Renal cortical epithelial cell (primary cell): Measurements from ENCODE around the gene SLC11A1. TPM values are rescaled to one million over a fixed set of nuclear protein-coding genes. Genes with fewer than 3 reads are reported as not detected.
A peak's percentile ranks its signal among the peaks of the same experiment; 100 is the strongest.

Source experiments
- DNase-seq: peaks from one replicate; pipeline ENCODE4 v3.0.0-alpha.2; 2011; ENCODE audit warnings: low read depth
- total RNA-seq: library from RNA; depleted of rRNA; stranded (reverse); fragments of >200 nt; gene quantifications from 2 replicates; pipeline ENCODE4 v1.2.3, GENCODE V29; 2014

SLC11A1 gene
- total RNA-seq, 1 donor from 2014 or later = 0.05 TPM

DNA sequence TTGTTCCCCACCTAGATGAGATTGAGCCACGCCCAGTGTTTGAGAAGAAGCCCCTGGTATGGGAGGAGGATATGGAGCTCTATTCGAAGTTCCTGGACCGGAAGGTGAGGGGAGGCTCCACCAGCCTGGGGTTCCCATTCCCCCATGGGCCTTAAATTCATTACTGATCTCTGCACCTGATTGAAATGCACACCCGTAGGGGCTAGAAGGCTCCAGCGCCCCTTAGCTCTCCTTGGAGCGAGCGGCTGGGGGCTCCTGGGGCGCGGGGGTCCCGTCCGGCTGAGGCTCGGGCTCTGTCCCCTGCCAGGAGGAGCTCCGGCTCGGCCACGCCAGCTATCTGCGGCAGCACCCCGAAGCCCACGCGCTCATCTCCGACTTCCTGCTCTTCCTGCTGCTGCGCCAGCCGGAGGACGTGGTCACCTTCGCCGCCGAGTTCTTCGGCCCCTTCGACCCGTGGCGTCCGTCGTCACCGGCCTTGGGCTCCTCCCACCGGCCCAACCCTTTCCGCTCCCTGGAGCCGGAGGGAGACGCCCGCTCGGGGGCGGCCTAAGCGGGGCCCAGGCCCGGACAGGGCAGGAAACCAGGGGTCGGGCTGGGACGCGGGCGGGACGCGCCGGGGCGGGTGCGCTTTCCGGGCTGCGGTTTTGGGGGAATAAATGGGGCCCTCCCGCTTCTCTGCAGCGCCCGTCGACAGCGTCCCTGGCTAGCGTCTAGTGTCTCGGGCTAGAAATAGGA lies 14.5 kb upstream of the SLC11A1 start:
- DNase-seq = peak; percentile 49

DNA sequence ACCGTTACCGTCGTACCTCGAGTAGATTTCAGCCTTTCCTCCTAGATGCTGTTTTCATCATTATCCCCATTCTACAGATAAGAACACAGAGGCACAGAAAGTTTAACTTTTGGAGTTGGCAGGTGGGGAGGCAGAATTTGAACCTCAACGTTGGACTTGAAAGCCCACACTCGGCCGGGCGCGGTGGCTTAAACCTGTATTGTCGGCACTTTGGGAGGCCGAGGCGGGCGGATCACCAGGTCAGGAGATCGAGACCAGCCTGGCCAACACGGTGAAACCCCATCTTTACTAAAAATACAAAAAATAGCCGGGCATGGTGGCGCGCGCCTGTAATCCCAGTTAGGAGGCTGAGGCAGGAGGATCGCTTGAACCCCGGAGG lies 13.9 kb upstream of the SLC11A1 start:
- no peak for DNase-seq

DNA sequence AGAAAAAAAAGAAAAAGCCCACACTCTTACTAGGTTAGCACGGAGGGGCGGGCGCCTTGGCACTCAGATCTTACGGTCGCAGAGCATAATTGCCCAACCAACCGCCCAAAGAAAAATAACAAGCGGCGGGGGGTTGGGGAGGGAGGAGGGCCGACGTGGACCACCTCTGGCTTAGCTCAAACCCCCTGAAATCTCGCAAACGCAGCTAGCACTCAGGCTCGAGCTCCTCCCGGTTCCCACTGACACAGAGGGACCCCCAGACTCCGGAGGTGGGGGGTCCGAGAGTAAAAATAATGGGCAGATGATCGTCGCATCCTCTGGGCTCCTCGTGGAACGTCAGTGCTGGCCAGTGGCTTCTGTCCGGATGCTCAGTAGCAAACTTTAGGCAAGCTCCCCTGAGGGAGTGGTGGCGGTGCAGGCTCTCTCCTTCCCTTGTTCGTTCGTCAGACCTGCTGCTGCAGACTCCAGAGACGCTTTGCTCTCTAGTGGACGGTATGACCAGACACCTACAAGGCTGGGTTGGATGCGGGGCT lies 13.4 kb upstream of the SLC11A1 start:
- no peak for DNase-seq

DNA sequence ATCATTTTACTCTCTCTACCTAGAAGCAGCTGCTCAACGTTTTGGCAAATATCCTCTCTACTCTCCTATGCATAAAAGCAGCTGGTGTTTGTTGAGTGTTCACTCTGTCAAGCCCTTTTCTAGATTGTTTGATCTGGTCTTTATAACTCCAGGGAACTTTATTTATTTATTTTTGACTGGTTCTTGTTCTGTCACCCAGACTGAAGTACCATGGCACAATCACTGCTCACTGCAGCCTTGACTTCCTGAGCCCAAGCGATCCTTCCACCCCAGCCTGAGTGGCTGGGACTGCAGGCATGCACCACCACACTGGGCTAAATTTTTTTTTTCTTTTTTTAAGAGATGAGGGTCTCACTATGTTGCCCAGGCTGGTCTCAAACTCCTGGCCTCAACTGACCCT lies 12.7 kb upstream of the SLC11A1 start:
- no peak for DNase-seq

DNA sequence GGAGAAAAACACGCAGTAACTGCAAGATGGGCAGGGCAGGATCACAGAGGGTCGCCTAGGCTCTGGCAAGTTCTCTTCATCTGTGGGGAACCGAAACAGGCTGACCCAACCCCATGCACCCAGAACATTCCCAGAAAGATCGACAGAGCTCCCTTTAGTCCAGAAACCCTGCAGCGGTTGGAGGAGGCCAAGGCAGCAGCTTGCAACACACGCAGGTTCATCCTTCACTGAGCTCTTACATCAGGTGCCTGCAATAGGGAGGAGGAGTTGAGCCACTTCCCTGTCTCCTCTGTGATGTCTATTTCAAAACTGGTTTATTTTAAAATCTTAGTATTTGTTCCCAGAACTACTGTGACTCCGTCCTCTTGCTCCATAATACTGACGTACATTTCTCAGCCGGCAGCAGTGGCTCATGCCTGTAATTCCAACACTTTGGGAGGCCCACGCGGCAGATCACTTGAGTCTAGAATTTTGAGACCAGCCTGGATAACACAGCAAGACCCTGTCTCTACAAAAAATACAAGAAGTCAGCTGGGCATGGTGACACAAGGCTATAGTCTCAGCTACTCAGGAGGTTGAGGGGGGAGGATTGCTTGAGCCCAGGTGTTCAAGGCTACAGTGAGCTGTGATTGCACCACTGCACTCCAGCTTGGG lies 11.5 kb upstream of the SLC11A1 start:
- peak; percentile 42 for DNase-seq

DNA sequence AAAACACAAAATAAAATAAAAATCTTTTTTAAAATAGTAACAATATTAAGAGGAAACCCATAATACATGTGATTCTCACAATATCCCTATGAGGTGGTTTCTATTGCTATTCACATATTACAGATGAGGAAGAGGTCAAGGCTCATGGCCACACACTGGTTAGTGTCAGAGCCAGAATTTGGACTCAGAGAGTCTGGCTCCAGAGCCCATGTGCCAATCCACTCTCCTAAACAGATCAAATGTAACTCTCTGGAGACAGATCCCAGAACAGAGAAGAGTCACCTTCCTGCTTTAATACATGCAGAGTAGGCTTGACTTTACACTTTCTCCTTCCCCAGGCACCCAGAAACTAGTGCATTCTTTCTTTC lies 10.1 kb upstream of the SLC11A1 start:
- DNase-seq = no peak

DNA sequence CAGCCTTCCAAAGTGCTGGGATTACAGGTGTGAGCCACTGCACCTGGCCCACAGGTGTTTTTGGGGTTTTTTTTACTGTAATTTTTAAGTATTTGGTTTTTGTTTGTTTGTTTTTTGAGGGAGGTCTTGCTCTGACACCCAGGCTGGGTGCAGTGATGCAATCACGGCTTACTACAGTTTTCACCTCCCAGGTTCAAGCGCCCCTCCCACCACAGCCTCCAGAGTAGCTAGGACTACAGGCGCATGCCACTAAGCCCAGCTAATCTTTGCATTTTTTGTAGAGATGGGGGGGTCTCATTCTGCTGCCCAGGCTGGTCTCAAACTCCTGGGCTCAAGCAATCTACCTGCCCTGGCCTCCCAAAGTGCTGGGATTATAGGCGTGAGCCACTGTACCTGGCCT lies 7.3 kb upstream of the SLC11A1 start:
- no peak for DNase-seq

DNA sequence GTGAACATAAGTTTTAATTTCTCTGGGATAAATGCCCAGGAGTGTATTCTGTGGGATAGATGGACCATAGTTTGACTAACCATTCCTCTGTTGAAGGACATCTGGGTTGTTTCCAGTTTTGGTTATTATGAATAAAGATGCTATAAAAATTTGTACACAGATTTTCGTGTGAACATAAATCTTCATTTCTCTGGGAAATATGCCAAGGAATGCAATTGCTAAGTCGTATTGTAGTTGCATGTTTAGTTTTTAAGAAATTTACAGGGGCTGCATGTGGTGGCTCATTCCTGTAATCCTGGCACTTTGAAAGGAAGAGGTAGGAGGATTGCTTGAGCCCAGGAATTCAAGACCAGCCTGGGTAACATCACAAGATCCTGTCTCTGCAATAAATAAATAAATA lies 6.9 kb upstream of the SLC11A1 start:
- DNase-seq = no peak

DNA sequence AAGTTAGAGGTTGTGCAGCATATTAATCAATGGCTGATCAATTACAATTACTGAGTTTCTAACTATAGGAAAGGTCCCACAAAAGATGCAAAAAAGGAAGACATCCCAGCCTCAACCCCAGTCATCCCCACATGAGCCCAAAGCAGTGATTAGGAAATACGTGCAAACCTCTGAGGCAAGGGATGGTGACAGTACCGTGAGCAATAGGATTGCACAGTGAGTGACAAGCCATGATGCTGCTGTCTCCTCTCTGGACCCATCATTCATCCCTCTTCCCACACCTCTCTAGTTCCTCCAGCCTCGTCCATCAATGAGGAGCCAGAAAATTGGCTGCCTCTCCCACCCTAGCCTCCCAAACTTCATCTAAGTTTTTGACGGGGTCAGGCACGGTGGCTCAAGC lies 4.0 kb upstream of the SLC11A1 start:
- no peak for DNase-seq

DNA sequence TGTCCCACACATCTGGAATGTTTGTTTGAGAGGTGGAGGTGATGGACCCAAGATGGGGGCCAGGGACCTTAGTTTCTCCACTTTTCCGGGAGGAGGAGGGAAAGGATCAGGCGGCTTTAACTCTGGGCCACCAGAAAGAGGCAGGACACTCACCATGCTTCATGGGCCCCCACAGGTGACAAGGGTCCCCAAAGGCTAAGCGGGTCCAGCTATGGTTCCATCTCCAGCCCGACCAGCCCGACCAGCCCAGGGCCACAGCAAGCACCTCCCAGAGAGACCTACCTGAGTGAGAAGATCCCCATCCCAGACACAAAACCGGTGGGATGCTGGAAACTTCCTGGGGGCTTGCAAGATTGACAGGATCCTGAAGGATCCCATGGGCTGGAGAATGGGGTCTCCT lies 712 bp downstream of the SLC11A1 start:
- no peak for DNase-seq

DNA sequence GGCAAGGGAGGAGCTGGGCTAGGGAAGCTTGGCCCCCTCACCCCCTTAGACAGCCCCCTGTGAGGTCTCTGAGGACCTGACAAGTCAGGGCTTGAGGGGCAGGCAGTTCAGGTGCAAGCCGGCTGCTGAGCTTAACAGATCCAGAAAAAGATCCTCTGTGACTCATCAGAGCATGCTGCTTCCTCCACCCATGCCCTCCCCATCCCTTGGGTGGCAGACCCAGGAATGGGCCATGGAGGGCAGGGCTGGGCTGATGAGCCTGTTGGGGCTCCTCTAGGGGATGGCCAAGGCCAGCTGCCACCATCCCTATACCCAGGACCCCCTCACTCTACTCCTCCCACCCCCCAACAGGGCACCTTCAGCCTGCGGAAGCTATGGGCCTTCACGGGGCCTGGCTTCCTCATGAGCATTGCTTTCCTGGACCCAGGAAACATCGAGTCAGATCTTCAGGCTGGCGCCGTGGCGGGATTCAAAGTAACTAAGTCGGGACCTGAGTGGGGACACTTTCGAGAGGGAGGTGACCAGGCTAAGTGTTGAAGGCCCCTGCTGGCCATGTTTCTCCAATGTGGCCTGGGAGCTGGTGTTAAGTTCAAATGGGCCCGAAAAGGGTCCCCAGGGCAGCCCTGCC lies 1.9 kb downstream of the SLC11A1 start:
- DNase-seq = no peak

DNA sequence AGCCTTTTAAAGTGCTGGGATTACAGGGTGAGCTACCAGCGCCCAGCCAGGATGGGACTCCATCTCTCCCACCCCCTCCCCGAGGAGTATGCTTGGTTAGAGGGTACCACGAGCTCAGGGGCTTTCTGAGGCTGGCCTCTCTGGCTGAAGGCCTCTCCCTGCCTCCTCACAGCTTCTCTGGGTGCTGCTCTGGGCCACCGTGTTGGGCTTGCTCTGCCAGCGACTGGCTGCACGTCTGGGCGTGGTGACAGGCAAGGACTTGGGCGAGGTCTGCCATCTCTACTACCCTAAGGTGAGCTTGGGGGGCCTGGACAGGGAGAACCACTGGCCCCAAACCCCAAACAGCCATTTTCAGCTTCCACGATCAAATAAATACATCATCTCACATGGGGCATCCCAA lies 2.9 kb downstream of the SLC11A1 start:
- DNase-seq = no peak

DNA sequence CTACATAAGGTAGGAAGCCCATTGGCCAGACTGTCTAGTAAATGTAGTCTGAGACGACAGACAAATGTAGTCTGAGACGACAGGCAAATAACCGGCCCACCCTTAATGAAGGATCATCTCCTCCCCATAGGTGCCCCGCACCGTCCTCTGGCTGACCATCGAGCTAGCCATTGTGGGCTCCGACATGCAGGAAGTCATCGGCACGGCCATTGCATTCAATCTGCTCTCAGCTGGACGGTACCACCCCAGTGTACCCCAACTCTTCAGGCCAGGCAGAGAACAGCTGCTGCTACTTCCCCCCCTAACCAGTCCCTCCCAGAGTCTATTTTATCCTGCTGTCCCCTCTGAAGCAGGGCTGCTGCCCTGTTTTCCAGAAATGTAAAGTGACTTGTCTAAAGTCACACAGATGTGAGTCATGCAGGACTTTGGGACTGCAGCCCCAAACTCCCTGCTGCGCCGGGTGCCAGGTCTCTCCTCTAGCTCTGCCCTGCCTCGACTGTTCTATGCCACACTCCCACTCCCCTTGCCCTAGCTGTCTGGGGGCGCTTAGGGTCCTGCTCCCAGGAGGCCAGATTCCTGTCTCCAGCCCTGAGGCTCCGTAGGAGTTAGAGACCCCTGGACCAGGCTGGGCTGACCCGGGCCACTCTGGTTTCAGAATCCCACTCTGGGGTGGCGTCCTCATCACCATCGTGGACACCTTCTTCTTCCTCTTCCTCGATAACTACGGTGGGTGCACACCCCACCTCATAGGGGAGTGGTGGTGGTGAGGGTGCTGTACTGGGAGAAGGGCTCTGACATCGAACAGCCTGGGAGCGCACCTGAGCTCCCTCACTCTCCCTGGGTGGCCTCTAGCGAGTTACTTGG lies 4.7 kb downstream of the SLC11A1 start:
- DNase-seq = no peak

DNA sequence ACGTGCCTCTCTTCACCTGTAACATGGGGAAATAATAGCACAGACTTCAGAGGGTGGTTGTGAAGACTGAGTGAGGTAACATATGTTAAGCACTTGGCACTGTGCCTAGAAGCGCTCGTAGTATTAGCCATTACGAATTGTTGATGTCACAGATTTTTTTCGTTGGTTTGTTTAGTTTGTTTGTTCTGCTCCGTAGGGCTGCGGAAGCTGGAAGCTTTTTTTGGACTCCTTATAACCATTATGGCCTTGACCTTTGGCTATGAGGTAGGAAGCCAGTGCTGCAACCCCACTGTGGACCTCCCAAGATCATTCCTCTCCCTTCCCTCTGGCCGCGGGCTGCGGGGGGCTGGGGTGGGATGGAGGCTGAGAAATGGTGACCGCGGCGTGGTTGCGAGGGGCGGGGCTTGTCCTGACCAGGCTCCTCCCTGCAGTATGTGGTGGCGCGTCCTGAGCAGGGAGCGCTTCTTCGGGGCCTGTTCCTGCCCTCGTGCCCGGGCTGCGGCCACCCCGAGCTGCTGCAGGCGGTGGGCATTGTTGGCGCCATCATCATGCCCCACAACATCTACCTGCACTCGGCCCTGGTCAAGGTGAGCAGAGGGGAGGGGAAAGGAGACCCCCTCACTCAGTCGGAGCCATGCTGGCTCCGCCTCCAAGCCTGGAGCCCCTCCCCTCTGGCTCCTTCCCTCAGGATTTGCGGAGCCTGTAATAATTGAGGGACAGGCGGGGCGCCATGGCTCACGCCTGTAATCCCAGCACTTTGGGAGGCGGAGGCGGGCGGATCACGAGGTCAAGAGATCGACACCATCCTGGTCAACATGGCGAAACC lies 5.5 kb downstream of the SLC11A1 start:
- DNase-seq = peak; percentile 81

DNA sequence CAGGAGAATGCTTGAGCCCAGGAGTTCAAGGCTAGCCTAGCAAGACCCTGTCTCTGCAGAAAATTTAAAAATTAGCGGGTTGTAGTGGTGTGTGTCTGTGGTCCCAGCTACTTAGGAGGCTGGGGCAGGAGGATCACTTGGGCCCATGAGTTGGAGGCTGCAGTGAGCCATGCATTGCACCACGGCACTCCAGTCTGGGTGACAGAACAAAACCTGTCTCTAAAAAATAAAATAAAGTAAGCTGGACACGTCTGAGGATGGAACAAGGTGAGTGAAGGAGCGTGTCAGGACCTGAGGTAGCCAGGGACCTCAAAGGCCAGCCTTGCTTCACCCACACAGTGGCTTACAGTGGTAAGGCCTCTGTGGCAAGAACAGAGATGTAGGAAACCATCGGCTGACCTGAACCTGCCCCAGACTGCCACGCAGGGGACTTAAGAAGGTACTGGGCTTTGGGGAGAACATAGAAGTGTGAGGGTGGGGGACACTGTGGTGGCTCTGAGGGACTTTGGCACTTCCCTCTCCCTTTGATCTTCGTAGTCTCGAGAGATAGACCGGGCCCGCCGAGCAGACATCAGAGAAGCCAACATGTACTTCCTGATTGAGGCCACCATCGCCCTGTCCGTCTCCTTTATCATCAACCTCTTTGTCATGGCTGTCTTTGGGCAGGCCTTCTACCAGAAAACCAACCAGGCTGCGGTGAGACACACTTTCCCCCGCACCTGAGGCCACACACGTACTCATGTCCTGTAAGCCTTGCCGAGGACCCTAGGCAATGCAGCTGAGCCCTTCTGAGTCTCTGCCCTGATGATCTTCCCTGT lies 7.5 kb downstream of the SLC11A1 start:
- no peak for DNase-seq

DNA sequence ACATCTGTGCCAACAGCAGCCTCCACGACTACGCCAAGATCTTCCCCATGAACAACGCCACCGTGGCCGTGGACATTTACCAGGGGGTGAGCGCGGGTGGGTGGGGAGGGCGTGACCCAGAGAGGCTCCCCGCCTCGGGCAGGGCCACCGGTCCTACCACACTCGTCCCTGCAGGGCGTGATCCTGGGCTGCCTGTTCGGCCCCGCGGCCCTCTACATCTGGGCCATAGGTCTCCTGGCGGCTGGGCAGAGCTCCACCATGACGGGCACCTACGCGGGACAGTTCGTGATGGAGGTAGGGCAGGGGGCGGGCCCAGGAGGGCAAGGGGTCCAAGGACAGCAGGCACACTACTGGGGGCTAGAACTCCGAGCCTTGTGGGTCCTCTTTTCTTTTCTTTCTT lies 9.1 kb downstream of the SLC11A1 start:
- DNase-seq = no peak

DNA sequence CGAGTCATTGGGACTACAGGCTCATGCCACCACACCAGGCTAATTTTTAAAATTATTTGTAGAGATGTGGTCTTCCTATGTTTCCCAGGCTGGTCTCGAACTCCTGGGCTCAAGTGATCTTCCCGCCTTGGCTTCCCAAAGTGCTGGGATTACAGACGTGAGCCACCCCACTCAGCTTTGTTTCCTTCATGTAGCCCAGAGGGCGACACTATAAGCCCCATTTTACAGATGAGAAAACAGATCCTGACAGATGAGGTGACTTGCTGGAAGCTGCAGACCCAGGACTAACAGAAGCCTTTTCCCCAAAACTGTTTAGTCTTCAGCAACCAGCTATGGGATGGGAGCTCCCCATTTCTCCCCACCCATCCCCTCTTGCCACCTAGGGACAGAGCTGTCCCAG lies 10.4 kb downstream of the SLC11A1 start:
- DNase-seq = no peak

DNA sequence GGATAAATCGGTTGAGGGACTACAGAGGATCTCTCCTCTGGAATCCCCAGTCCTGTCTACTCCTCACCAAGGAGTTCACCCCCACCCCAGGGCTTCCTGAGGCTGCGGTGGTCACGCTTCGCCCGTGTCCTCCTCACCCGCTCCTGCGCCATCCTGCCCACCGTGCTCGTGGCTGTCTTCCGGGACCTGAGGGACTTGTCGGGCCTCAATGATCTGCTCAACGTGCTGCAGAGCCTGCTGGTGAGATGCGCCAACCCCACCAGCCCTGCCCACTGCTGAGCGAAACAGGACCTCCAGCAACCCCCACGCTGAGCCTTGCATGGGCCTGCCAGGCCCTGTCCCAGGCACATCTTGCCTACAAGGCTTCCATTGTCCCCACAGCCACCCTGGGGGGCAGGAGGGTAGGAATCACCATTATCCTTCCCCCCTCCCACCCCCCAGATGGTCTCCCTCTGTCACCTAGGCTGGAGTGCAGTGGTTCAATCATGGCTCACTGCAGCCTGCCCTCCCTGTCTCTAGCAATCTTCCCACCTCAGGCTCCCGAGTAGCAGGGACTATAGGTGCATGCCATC lies 10.9 kb downstream of the SLC11A1 start:
- no peak for DNase-seq

DNA sequence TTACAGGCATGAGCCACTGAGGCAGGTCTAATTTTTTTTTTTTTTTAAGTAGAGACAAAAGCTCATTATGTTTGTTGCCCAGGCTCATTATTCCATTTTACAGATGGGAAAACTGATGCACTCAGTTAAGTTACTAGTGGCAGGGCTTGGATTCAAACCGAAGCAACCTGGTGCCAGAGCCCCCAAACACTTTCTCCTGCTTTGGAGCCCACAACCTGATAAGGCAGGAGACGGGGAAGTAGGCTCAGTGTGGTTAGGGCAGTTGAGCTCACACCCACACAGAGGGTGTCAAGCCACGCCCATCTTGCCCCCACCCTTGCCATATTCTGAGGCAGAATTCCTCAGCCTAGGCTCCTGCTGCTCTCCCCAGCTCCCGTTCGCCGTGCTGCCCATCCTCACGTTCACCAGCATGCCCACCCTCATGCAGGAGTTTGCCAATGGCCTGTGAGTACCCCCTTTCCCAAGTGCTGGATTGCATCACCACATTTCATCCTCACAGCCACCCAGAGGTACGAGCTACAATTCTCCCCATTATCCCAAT lies 11.7 kb downstream of the SLC11A1 start:
- DNase-seq = no peak
